Immature natural killer cell (primary cell): ENCODE measurements around the gene DCUN1D1. TPM values are rescaled to one million over a fixed set of nuclear protein-coding genes. Genes with fewer than 3 reads are reported as not detected.
A peak's percentile ranks its signal among the peaks of the same experiment; 100 is the strongest.

Experiments
- DNase-seq, 3 donors: peaks; one replicate each; pipeline ENCODE4 v3.0.0; 2022; ENCODE audit warnings: mixed read lengths in 1 of 3
- H3K27ac Mint-ChIP-seq, 6 donors: one replicate each; pipeline ENCODE4 v1.8.0; 2020; ENCODE audit warnings: mixed read lengths in 6 of 6, mild to moderate bottlenecking in 5 of 6, inconsistent platforms in 4 of 6, moderate library complexity in 3 of 6
- H3K27me3 Mint-ChIP-seq, 3 donors: one replicate each; pipeline ENCODE4 v1.8.0; 2020 to 2021; ENCODE audit warnings: low read depth in 3 of 3, mild to moderate bottlenecking in 3 of 3, mixed read lengths in 3 of 3, moderate library complexity in 3 of 3, inconsistent platforms in 1 of 3
- H3K36me3 Mint-ChIP-seq, 3 donors: one replicate each; pipeline ENCODE4 v1.8.0; 2020; ENCODE audit warnings: mixed read lengths in 3 of 3, inconsistent platforms in 2 of 3, mild to moderate bottlenecking in 2 of 3
- H3K4me1 Mint-ChIP-seq, 2 donors: one replicate each; pipeline ENCODE4 v1.8.0; 2020; ENCODE audit warnings: inconsistent platforms in 2 of 2, mild to moderate bottlenecking in 2 of 2, mixed read lengths in 2 of 2, moderate library complexity in 1 of 2
- H3K4me3 Mint-ChIP-seq, 5 donors: one replicate each; pipeline ENCODE4 v1.8.0; 2020; ENCODE audit warnings: mild to moderate bottlenecking in 5 of 5, mixed read lengths in 5 of 5, inconsistent platforms in 3 of 5, moderate library complexity in 3 of 5
- H3K9me3 Mint-ChIP-seq, 6 donors: one replicate each; pipeline ENCODE4 v1.8.0; 2020; ENCODE audit warnings: mild to moderate bottlenecking in 6 of 6, mixed read lengths in 6 of 6, inconsistent platforms in 4 of 6, moderate library complexity in 3 of 6
- polyA plus RNA-seq, 3 donors: library from polyadenylated mRNA; unstranded; fragments of 300-500 nt; fragmentation: Illumina TruSeq; gene quantifications; one replicate each; pipeline ENCODE4 v1.2.3, GENCODE V29; 2021

The DCUN1D1 gene
- polyA plus RNA-seq, 3 donors from 2014 or later: 27.0 to 34.5 (median 31.4) TPM

DNA sequence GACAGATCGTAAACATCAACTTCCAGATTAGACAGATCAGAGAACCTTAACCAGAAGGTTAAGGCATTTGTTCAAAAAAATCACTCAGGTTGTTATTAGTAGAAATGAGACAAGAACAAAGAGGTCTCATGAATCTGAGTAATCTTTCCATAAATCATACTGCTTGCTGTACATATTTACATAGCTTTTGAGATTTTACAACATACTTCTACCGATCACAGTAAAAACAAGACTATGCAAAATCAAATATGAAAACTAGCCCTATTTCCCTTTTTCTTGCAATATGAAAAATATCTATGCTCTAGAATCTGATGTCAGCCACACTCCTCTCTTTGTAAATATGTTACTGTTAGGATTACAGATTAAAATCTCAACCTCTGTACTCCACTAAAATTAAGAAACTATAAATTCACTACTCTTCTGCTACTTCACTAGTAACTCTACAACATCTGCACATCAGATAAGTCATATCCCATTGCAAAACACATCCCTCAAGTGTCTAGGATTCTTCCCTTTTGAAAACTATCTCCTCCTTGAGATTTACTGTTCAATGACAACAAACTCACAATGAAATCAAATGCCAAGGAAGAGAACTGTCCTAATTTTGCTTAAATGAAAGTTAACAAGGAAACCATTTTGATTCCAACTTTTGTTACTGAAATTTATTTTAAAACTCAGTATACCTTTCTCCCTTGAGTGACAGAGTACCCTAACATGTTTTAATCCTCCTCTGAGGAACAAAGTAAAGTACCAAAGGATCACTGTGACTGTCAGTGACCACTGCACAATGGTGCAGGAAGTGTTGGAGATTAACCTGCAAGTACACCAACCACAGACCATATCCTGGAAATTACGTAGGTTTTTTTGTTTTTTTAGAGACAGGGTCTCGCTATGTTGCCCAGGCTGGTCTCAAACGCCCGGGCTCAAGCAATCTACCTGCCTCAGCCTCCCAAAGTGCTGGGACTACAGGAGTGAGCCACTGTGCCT is 12.8 kb downstream of the DCUN1D1 start:
- Mint-ChIP-seq H3K27ac (peak overlapping the region; percentile 41 to 90 (median 66)), H3K27me3 (no peaks in the 10 kb centered on the region), H3K4me3 (peak overlapping the region; percentile 12 to 74 (median 46)), H3K36me3 (peaks cover 1 to 5% (median 2%) of the 10 kb centered on the region in 3 donors), H3K9me3 (no peaks in the 10 kb centered on the region), H3K4me1 (peaks cover 63 to 71% of the 10 kb centered on the region in 2 donors)
- peak; percentile 30 to 38 (median 35) for DNase-seq

DNA sequence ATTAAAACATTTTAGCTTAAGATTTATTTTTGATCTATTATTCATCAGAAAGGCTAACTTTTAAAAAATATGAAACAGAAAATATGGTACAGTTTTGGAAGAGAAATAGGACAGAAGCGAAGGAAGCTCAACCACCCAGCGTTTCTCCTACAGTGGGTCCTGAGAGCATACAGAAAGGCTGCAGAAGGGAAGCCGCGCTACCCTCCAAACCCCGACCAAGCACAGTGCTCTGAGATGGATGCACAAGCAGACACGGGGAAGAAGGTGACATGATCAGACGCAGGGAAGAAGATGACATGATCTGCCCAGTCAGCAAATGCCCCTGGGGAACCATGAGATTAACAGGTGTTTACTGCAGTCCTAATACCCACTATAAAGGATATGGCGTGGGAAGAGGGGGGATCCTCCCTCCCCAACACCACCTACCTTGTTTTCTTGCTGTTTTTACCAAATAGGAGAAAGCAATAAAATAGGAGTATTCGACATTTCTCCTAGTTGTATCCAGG is 14.4 kb downstream of the DCUN1D1 start:
- Mint-ChIP-seq H3K27ac (peak overlapping the region in 4 of 6 donors; percentile 6 to 61 (median 46)), H3K27me3 (no peaks in the 10 kb centered on the region), H3K9me3 (no peaks in the 10 kb centered on the region), H3K4me1 (peaks cover 59 to 76% of the 10 kb centered on the region in 2 donors), H3K36me3 (peaks cover 4 to 8% (median 4%) of the 10 kb centered on the region in 3 donors), H3K4me3 (peak overlapping the region in 1 of 5 donors; percentile 53)
- DNase-seq: no peak

DNA sequence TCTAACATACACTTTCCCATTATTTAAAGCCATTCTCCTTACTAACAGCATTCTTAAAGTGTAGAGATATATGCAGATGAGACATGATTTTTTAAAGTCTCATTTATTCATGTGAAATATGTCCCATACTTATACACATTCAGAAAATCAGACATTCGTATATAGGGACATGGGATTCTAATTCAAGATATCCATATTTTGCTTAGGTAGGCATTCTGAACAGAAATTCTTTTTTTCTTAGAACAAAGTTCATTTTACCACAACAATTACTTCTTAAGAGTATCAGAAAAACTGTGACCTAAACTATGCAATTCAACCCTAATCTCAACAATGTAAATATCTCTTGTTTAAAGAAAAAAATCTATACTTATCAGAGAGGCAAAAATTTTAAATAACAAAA is 16.2 kb downstream of the DCUN1D1 start:
- Mint-ChIP-seq H3K4me3 (no peak overlapping the region), H3K9me3 (no peaks in the 10 kb centered on the region), H3K4me1 (peaks cover 57 to 72% of the 10 kb centered on the region in 2 donors), H3K36me3 (peaks cover 7 to 12% (median 8%) of the 10 kb centered on the region in 3 donors), H3K27ac (peak overlapping the region in 1 of 6 donors; percentile 30), H3K27me3 (no peaks in the 10 kb centered on the region)
- no peak for DNase-seq

DNA sequence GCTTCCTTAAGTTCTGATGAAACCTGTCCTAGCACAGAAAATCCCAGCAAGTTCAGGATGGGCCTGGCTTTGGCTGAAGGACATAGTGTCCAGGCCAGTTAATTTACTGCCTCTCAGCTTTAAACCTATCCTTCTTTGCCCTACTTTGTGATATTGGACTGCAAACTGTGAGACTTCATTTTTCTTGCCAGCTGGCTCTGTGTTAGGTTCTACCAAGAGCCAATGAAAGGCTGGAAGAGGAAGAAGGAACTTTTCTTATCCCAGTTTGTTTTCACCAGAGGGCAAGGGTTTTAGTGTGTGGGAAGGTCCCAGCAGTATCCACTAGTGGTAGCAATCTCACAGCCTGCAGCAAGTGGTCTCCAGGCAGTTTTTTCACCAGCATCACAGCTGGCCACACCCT is 18.2 kb downstream of the DCUN1D1 start:
- H3K27me3 Mint-ChIP-seq: no peaks in the 10 kb centered on the region
- H3K9me3 Mint-ChIP-seq: no peaks in the 10 kb centered on the region
- no peak overlapping the region for H3K4me3 Mint-ChIP-seq
- H3K27ac Mint-ChIP-seq: peak overlapping the region; percentile 10 to 61 (median 50)
- DNase-seq: no peak
- H3K36me3 Mint-ChIP-seq: peaks cover 13 to 18% (median 16%) of the 10 kb centered on the region in 3 donors
- H3K4me1 Mint-ChIP-seq: peaks cover 42 to 61% of the 10 kb centered on the region in 2 donors

DNA sequence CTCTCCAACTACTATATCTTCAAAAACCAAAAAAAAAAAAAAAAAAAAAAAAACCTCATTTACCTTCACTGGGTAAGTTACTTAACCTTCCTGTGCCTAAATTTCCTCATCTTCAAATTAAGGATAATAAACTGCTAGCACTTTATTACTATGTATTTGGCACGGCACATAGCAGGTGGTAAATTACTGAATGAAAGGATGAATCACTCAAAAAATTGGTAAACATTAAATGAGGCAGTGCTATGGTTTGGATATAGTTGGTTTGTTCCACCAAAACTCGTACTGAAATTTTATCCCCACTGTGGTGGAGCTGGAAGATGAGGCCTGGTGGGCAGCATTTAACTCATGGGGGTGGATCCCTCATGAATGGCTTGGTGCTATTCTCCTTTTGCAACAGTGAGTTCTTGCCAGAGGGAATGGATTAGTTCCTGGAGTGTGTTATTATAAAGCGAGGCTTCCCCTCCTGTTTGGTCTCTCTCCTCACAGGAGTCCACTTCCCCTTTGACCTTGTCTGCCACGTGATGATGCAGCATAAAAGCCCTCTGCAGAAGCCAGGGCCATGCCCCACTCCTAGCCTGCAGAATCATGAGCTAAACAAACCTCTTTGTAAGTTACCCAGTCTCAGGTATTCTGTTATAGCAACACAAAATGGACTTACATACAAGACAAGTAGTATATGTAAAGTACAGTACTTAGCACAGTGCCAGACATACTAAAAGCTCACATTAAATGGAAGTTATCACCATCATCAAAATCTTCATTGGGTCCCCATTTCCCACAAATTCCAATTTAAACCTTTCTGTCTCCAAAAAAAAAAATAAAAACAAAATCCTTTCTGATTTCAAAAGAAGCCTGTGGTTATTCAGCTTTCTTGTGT is 20.6 kb downstream of the DCUN1D1 start:
- Mint-ChIP-seq H3K27ac (peak overlapping the region in 2 of 6 donors; percentile 29), H3K36me3 (peaks cover 19 to 24% (median 23%) of the 10 kb centered on the region in 3 donors), H3K9me3 (no peaks in the 10 kb centered on the region), H3K4me1 (peaks cover 19 to 36% of the 10 kb centered on the region in 2 donors), H3K4me3 (no peak overlapping the region), H3K27me3 (no peaks in the 10 kb centered on the region)
- DNase-seq: no peak

DNA sequence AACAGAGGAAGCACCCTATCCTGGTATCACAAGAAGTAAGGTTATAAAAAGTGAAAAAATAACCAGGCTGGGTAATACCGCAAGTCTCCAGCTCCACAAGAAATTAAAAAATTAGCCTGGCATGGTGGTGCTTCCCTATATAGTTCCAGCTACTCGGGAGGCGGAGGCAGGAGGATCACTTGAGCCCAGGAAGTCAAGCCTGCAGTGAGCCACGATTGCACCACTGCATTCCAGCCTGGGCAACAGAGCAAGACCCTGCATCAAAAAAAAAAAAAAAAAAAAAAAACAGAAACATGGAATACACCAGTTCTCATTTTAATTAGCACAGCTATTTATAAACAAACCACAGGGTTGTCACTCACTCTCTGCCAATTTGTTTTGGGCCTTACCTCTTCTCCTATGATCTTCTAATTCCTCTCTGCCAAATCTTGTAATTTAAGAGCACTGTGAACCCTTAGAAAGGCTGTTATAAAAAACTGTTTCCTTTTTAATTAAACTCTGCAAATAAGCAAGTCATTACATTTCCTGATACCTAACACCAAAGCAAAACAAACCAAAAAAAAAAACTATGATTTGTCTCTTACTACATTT is 22.6 kb downstream of the DCUN1D1 start:
- Mint-ChIP-seq H3K4me3 (no peak overlapping the region), H3K27ac (peak overlapping the region in 3 of 6 donors; percentile 30 to 80 (median 68)), H3K27me3 (no peaks in the 10 kb centered on the region), H3K4me1 (peaks cover 13 to 25% of the 10 kb centered on the region in 2 donors), H3K9me3 (no peaks in the 10 kb centered on the region), H3K36me3 (peaks cover 19 to 29% (median 23%) of the 10 kb centered on the region in 3 donors)
- DNase-seq: no peak

DNA sequence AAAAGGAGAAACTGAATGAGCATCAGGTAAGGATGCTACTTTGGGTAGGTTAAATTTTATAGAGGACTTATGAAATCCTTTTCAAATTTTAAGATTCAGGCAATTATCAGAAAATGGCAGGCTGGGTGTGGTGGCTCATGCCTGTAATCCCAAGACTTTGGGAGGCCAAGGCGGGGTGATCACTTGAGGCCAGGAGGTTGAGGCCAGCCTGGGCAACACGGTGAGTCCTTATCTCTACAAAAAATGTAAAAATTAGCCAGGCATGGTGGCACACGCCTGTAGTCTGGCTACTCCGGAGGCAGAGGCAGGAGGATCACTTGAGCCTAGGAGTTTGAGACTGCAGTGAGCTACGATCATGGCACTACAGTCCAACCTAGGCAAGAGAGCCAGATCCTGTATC is 23.1 kb downstream of the DCUN1D1 start:
- H3K4me3 Mint-ChIP-seq: no peak overlapping the region
- H3K36me3 Mint-ChIP-seq: peaks cover 16 to 31% (median 19%) of the 10 kb centered on the region in 3 donors
- H3K27me3 Mint-ChIP-seq: no peaks in the 10 kb centered on the region
- DNase-seq: no peak
- H3K4me1 Mint-ChIP-seq: peaks cover 8 to 20% of the 10 kb centered on the region in 2 donors
- H3K9me3 Mint-ChIP-seq: no peaks in the 10 kb centered on the region
- no peak overlapping the region for H3K27ac Mint-ChIP-seq

DNA sequence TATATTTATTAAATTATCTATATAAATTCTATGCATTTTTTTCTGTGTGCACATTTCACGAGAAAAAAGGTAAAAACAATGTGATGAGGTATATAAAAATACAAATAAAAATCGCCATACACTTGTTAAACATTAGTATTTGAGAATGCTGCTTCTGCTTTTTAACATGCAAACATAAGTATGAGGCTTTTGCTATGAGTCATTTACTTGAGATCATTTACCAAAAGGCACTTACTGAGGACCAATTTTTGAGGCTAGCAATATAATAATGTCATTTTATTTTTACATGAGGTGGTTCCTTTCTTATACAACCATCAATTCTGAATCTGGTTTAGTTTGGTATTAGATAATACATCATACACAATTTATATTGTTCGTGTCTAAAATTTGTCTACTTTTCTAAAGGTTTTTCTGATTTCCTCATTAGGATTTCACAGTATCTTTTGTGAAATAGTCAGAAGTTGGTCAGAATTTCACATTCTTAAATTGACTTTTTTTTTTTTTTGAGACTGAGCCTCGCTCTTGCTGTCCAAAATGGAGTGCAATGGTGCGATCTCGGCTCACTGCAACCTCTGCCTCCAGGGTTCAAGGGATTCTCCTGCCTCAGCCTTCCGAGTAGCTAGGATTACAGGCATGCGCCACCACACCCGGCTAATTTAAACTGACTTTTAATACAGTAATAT is 25.6 kb downstream of the DCUN1D1 start:
- no peaks in the 10 kb centered on the region for H3K9me3 Mint-ChIP-seq
- peak overlapping the region in 1 of 6 donors; percentile 22 for H3K27ac Mint-ChIP-seq
- no peak for DNase-seq
- H3K27me3 Mint-ChIP-seq: no peaks in the 10 kb centered on the region
- peaks cover 18 to 41% (median 20%) of the 10 kb centered on the region in 3 donors for H3K36me3 Mint-ChIP-seq
- H3K4me3 Mint-ChIP-seq: no peak overlapping the region
- peaks cover 2 to 11% of the 10 kb centered on the region in 2 donors for H3K4me1 Mint-ChIP-seq

DNA sequence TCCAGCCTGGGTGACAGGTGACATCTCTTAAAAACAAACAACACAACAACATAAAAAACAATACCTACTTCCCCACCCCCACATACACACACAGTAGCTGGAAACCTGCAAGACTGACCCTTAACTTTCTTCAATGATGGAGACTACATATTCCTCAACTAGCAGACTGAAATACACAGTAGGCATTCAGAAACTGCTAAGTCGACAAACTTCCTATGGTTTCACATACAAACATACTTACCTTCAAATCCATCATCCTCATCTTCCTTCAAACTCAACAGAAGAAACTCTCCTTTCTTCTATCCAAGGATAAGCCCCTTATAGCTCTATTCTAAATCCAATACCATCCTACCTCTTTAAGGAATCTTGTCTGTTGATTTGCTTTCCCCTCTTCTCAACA is 30.6 kb downstream of the DCUN1D1 start:
- Mint-ChIP-seq H3K9me3 (no peaks in the 10 kb centered on the region), H3K4me3 (no peak overlapping the region), H3K27ac (no peak overlapping the region), H3K4me1 (no peaks in the 10 kb centered on the region), H3K36me3 (peaks cover 21 to 42% (median 33%) of the 10 kb centered on the region in 3 donors), H3K27me3 (peaks cover 0 to 3% (median 0%) of the 10 kb centered on the region in 3 donors)
- DNase-seq: no peak

DNA sequence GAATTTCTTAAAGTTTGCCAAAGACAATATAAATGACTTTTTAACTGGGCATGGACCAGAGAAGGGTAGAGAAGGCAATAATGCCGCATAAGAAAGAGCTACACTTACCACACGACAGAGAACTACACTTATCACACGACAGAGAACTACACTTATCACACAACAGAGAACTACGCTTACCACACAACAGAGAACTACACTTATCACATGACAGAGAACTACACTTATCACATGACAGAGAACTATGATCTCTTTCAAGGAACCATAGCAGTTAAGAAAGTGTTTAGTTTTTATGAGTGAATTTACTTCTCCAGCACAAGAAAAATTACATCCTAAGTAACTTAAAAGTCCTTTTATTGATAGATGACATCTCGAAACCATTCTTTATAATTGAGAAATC is 32.0 kb downstream of the DCUN1D1 start:
- Mint-ChIP-seq H3K4me1 (no peaks in the 10 kb centered on the region), H3K4me3 (no peak overlapping the region), H3K9me3 (no peaks in the 10 kb centered on the region), H3K27me3 (peaks cover 0 to 3% (median 0%) of the 10 kb centered on the region in 3 donors), H3K36me3 (peaks cover 24 to 41% (median 37%) of the 10 kb centered on the region in 3 donors), H3K27ac (no peak overlapping the region)
- no peak for DNase-seq

DNA sequence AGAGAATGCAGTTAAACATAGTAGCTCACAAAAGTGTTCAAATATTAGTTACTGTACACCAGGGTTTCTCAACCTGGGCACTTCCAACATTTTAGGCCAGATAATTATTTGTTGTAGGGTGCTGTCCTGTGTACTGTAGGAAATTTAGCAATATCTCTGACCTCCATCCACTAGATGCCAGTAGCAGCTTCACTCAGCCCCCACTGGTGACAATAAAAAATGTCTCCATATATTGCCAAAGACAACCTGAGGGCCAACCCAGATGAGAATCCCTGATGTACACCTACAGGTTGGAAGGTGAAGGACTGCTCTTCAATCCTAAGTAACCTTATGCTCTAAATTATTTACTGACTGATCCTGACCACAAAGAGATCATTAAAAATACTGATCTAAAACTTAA is 32.5 kb downstream of the DCUN1D1 start:
- no peaks in the 10 kb centered on the region for H3K4me1 Mint-ChIP-seq
- H3K9me3 Mint-ChIP-seq: no peaks in the 10 kb centered on the region
- peaks cover 0 to 3% (median 0%) of the 10 kb centered on the region in 3 donors for H3K27me3 Mint-ChIP-seq
- no peak overlapping the region for H3K4me3 Mint-ChIP-seq
- no peak for DNase-seq
- H3K36me3 Mint-ChIP-seq: peaks cover 24 to 41% (median 37%) of the 10 kb centered on the region in 3 donors
- H3K27ac Mint-ChIP-seq: peak overlapping the region in 1 of 6 donors; percentile 9

DNA sequence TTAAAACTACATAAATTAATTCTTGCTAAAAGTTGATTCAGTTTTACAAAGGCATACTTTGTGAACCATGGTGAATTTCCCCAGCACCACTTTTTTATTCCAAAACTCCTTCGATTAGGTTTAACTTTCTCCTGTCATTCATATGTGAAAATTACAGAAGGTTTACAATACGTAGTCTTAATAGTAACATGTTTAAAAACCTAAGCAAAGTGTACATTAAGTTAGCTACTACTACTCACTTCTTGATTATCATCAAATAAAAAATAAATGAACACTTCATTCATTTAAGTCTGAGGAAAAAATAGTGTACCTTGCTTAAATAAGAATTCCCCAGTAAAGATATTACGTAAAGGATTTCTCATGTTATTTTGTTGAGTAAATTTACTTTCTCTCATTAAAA is 38.6 kb downstream of the DCUN1D1 start:
- Mint-ChIP-seq H3K27me3 (peaks cover 0 to 4% (median 0%) of the 10 kb centered on the region in 3 donors), H3K4me3 (no peak overlapping the region), H3K27ac (no peak overlapping the region), H3K4me1 (peaks cover 13 to 20% of the 10 kb centered on the region in 2 donors), H3K36me3 (peaks cover 17 to 22% (median 21%) of the 10 kb centered on the region in 3 donors), H3K9me3 (no peaks in the 10 kb centered on the region)
- DNase-seq: no peak
